K562 (cell line): Measurements from ENCODE around the gene C1orf116. TPM values are rescaled to one million over a fixed set of nuclear protein-coding genes. Genes with fewer than 3 reads are reported as not detected.

Experiments used
- BHLHE40 ChIP-seq: IDR thresholded peaks from 2 replicates; pipeline ENCODE4 v1.6.1; 2011; ENCODE audit warnings: low read length, improper control_type of control experiment
- BRF2 ChIP-seq: IDR thresholded peaks from 3 replicates; pipeline ENCODE4 v1.6.1; 2011; ENCODE audit warnings: borderline replicate concordance, mild to moderate bottlenecking; ENCODE audit not compliant: insufficient read length, insufficient read depth
- CREBBP ChIP-seq: IDR thresholded peaks from one replicate; pipeline ENCODE4 v1.6.1; 2012; ENCODE audit warnings: low read depth, mild to moderate bottlenecking, control low read depth, inconsistent platforms, low read length
- E2F1 ChIP-seq: sonication (generic); formaldehyde crosslinking; IDR thresholded peaks from 2 replicates; pipeline ENCODE4 v1.8.1; 2023; ENCODE audit warnings: mild to moderate bottlenecking, missing genetic modification reagents, moderate library complexity
- E4F1 ChIP-seq: fragments of 250-450 bp; sonication (Bioruptor Pico); IDR thresholded peaks from 2 replicates; pipeline ENCODE4 v1.5.0; 2021; ENCODE audit warnings: mild to moderate bottlenecking, borderline replicate concordance
- ELK3 ChIP-seq: fragments of 450-650 bp; formaldehyde crosslinking; IDR thresholded peaks from 2 replicates; pipeline ENCODE4 v1.4.0; 2020; ENCODE audit warnings: mild to moderate bottlenecking
- EP300 ChIP-seq: IDR thresholded peaks from 2 replicates; pipeline ENCODE4 v1.6.1; 2012; ENCODE audit warnings: low read length, improper control_type of control experiment
- ETS2 ChIP-seq: IDR thresholded peaks from 2 replicates; pipeline ENCODE4 v1.6.1; 2016; ENCODE audit warnings: borderline replicate concordance, missing genetic modification characterization, mild to moderate bottlenecking, moderate library complexity, missing compliant biosample characterization; ENCODE audit not compliant: poor library complexity, severe bottlenecking
- FOXP1 ChIP-seq: sonication (generic); formaldehyde crosslinking; IDR thresholded peaks from 2 replicates; pipeline ENCODE4 v1.8.0; 2022; ENCODE audit warnings: mild to moderate bottlenecking, missing genetic modification reagents
- HNRNPL ChIP-seq: fragments of 200-400 bp; formaldehyde crosslinking; IDR thresholded peaks from 2 replicates; pipeline ENCODE4 v1.6.1; 2017; ENCODE audit warnings: low read depth, mild to moderate bottlenecking, low read length
- KHSRP ChIP-seq: fragments of 450-650 bp; IDR thresholded peaks from 2 replicates; pipeline ENCODE4 v1.6.1; 2017
- NR2C2 ChIP-seq, 2 experiments: fragments of 200-800 bp in 1 of 2; sonication (Bioruptor generic) in 1 of 2; sonication (generic) in 1 of 2; formaldehyde crosslinking in 1 of 2; IDR thresholded peaks; 2 replicates each; pipeline versions ENCODE4 v1.6.1 to v1.8.0; 2016 to 2022; ENCODE audit warnings: mild to moderate bottlenecking in 1 of 2, missing compliant biosample characterization in 1 of 2, missing genetic modification characterization in 1 of 2, missing genetic modification reagents in 1 of 2
- POLR3G ChIP-seq: IDR thresholded peaks from 2 replicates; pipeline ENCODE4 v1.6.1; 2011; ENCODE audit not compliant: insufficient read length, insufficient replicate concordance; ENCODE audit errors: extremely low read depth
- RAD21 ChIP-seq, 2 experiments: fragments of 250-450 bp in 1 of 2; fragments of 450-650 bp in 1 of 2; sonication (Bioruptor Pico) in 1 of 2; formaldehyde crosslinking in 1 of 2; IDR thresholded peaks in 1 of 2; conservative IDR thresholded peaks in 1 of 2; 2 replicates each; pipeline versions ENCODE4 v1.4.0 to v1.8.0; 2020 to 2022; ENCODE audit warnings: mild to moderate bottlenecking in 2 of 2, moderate library complexity in 1 of 2
- TAF9B ChIP-seq: fragments of 450-650 bp; IDR thresholded peaks from 2 replicates; pipeline ENCODE4 v1.6.1; 2018; ENCODE audit warnings: mild to moderate bottlenecking; ENCODE audit not compliant: partially characterized antibody
- USF1 ChIP-seq: sonication (generic); formaldehyde crosslinking; IDR thresholded peaks from 2 replicates; pipeline ENCODE4 v1.9.0; 2022; ENCODE audit warnings: mild to moderate bottlenecking, missing genetic modification reagents
- XRCC5 ChIP-seq: fragments of 200-400 bp; formaldehyde crosslinking; IDR thresholded peaks from 2 replicates; pipeline ENCODE4 v1.6.1; 2017; ENCODE audit warnings: low read depth, mild to moderate bottlenecking, low read length
- ZFP1 ChIP-seq: fragments of 450-650 bp; formaldehyde crosslinking; IDR thresholded peaks from 2 replicates; pipeline ENCODE4 v1.4.0; 2020; ENCODE audit warnings: mild to moderate bottlenecking, mixed read lengths
- ZNF134 ChIP-seq: fragments of 250-450 bp; sonication (Bioruptor Pico); conservative IDR thresholded peaks from 2 replicates; pipeline ENCODE4 v1.4.0; 2020
- ZNF146 ChIP-seq: IDR thresholded peaks from one replicate; pipeline ENCODE4 v1.6.1; 2018; ENCODE audit warnings: missing compliant biosample characterization; ENCODE audit not compliant: unreplicated experiment
- ZNF561 ChIP-seq: fragments of 450-650 bp; formaldehyde crosslinking; conservative IDR thresholded peaks from 2 replicates; pipeline ENCODE4 v1.4.0; 2020; ENCODE audit warnings: mild to moderate bottlenecking, moderate library complexity
- polyA plus RNA-seq, 8 experiments: library from polyadenylated mRNA; depleted of rRNA in 4 of 8; stranded (reverse) in 5 of 8; unstranded in 3 of 8; fragments of >200 nt; fragmentation: Nextera tagmentation in 2 of 8; fragmentation: Illumina TruSeq in 1 of 8; extraction: Ambion mirVana in 2 of 8; extraction: Trizol in 1 of 8; gene quantifications; 2 replicates each; pipeline versions ENCODE4 v1.2.1 to v1.2.3, GENCODE V29; 2011 to 2014; ENCODE audit warnings: inconsistent platforms in 1 of 8, missing spikeins in 1 of 8
- total RNA-seq, 7 experiments: library from RNA; depleted of rRNA in 6 of 7; stranded (reverse); fragments of >200 nt in 6 of 7; fragmentation: Illumina TruSeq in 2 of 7; extraction: Trizol in 2 of 7; gene quantifications; 2 replicates each; pipeline versions ENCODE4 v1.2.1 to v1.2.3, GENCODE V29; 2011 to 2021; ENCODE audit warnings: low replicate concordance in 1 of 7

Gene C1orf116
- total and polyA plus RNA-seq, 9 of the 15 experiments (the other 6 are each of a cell fraction or from before 2014, with no cell fraction given): 0.62 to 3.0 (median 0.95) TPM

- TF ChIP-seq NR2C2 (CRISPR knock-in tag; IDR thresholded peaks at IDR 0.05) (no peak), NR2C2 (tag; IDR thresholded peaks at IDR 0.05) (peak; percentile 78), CREBBP (no peak), TAF9B (no peak), EP300 (peak; percentile 96), ZNF146 (CRISPR knock-in tag) (no peak), ELK3 (CRISPR knock-in tag) (no peak), ZNF134 (peak; percentile 27; the same call in 1 of the 2 replicates), ETS2 (tag) (no peak), ZNF561 (CRISPR knock-in tag) (no peak), HNRNPL (peak; percentile 15; the same call in 1 of the 2 replicates), FOXP1 (CRISPR knock-in tag) (no peak), E4F1 (CRISPR knock-in tag) (no peak), KHSRP (no peak), BHLHE40 (no peak; the same call in 1 of the 2 replicates), XRCC5 (no peak), BRF2 (no peak), RAD21 (CRISPR knock-in tag; conservative IDR thresholded peaks at IDR 0.05 in 1 of 2, IDR thresholded peaks at IDR 0.05 in 1 of 2) (peak; percentile 40 to 46), USF1 (CRISPR knock-in tag) (no peak), POLR3G (no peak), E2F1 (CRISPR knock-in tag) (no peak), ZFP1 (CRISPR knock-in tag) (peak; percentile 37)
Measured at GRCh38 chr1:207021139-207021861, 11.3 kb downstream of the C1orf116 start (continued).
